H9 (cell line): ENCODE data around the gene MECR. TPM values are rescaled to one million over a fixed set of nuclear protein-coding genes. Genes with fewer than 3 reads are reported as not detected.

ENCODE experiments used
- DNase-seq: peaks from one replicate; pipeline ENCODE4 v3.0.0-alpha.2; 2017
- H2AFZ ChIP-seq: one replicate; pipeline ENCODE4 v1.6.1; 2013; ENCODE audit warnings: mild to moderate bottlenecking, low read length, control low read depth, moderate library complexity
- H2AK5ac ChIP-seq: 2 replicates; pipeline ENCODE4 v1.6.1; 2013; ENCODE audit warnings: low read length, control low read depth, mixed read lengths; ENCODE audit not compliant: insufficient read length
- H2BK120ac ChIP-seq: one replicate; pipeline ENCODE4 v1.6.1; 2013; ENCODE audit warnings: low read depth, mild to moderate bottlenecking, low read length, control low read depth, inconsistent platforms; ENCODE audit not compliant: poor library complexity, severe bottlenecking
- H2BK12ac ChIP-seq: 2 replicates; pipeline ENCODE4 v1.6.1; 2013; ENCODE audit warnings: low read length, control low read depth, mixed read lengths, low read depth; ENCODE audit not compliant: insufficient read length
- H2BK15ac ChIP-seq: 2 replicates; pipeline ENCODE4 v1.6.1; 2013; ENCODE audit warnings: low read depth, low read length, control low read depth
- H2BK20ac ChIP-seq: one replicate; pipeline ENCODE4 v1.6.1; 2013; ENCODE audit warnings: low read depth, mild to moderate bottlenecking, low read length, control low read depth, inconsistent platforms; ENCODE audit not compliant: poor library complexity, severe bottlenecking
- H2BK5ac ChIP-seq: 2 replicates; pipeline ENCODE4 v1.6.1; 2013; ENCODE audit warnings: low read length, control low read depth, mixed read lengths; ENCODE audit not compliant: insufficient read length
- H3K14ac ChIP-seq: 2 replicates; pipeline ENCODE4 v1.6.1; 2013; ENCODE audit warnings: low read length, control low read depth; ENCODE audit not compliant: insufficient read depth
- H3K18ac ChIP-seq: 2 replicates; pipeline ENCODE4 v1.6.1; 2013; ENCODE audit warnings: low read depth, mild to moderate bottlenecking, mixed read lengths, low read length, control low read depth; ENCODE audit not compliant: insufficient read length
- H3K23ac ChIP-seq: 2 replicates; pipeline ENCODE4 v1.6.1; 2013; ENCODE audit warnings: low read length, control low read depth, mixed read lengths, low read depth; ENCODE audit not compliant: insufficient read length
- H3K23me2 ChIP-seq: 2 replicates; pipeline ENCODE4 v1.6.1; 2013; ENCODE audit warnings: low read depth, mild to moderate bottlenecking, mixed read lengths, low read length, control low read depth; ENCODE audit not compliant: insufficient read length, poor library complexity, severe bottlenecking
- H3K27ac ChIP-seq: 2 replicates; pipeline ENCODE4 v1.5.1; 2013; ENCODE audit warnings: low read length, control low read depth, mixed read lengths, low read depth; ENCODE audit not compliant: insufficient read length
- H3K27me3 ChIP-seq: 2 replicates; pipeline ENCODE4 v1.6.1; 2013; ENCODE audit warnings: low read length, control low read depth, inconsistent platforms; ENCODE audit not compliant: insufficient read depth
- H3K4ac ChIP-seq: 2 replicates; pipeline ENCODE4 v1.6.1; 2013; ENCODE audit warnings: low read depth, mild to moderate bottlenecking, control low read depth, inconsistent platforms, low read length, moderate library complexity
- H3K4me1 ChIP-seq: 2 replicates; pipeline ENCODE4 v1.6.1; 2013; ENCODE audit warnings: low read length, control low read depth, inconsistent platforms; ENCODE audit not compliant: insufficient read depth
- H3K4me2 ChIP-seq: 2 replicates; pipeline ENCODE4 v1.6.1; 2013; ENCODE audit warnings: low read length, control low read depth, mixed read lengths; ENCODE audit not compliant: insufficient read length, insufficient read depth
- H3K56ac ChIP-seq: 2 replicates; pipeline ENCODE4 v1.6.1; 2013; ENCODE audit warnings: low read depth, mild to moderate bottlenecking, mixed read lengths, low read length, control low read depth; ENCODE audit not compliant: insufficient read length
- H3K79me1 ChIP-seq: 2 replicates; pipeline ENCODE4 v1.6.1; 2013; ENCODE audit warnings: low read depth, mild to moderate bottlenecking, moderate library complexity, low read length, control low read depth, inconsistent platforms; ENCODE audit not compliant: insufficient read depth, poor library complexity, severe bottlenecking
- H3K79me2 ChIP-seq: 2 replicates; pipeline ENCODE4 v1.6.1; 2013; ENCODE audit warnings: low read length, control low read depth, inconsistent platforms; ENCODE audit not compliant: insufficient read depth
- H3K9ac ChIP-seq: 2 replicates; pipeline ENCODE4 v1.6.1; 2013; ENCODE audit warnings: low read length, control low read depth, mixed read lengths; ENCODE audit not compliant: insufficient read length; ENCODE audit errors: extremely low read depth
- H3K9me3 ChIP-seq: one replicate; pipeline ENCODE4 v1.6.1; 2013; ENCODE audit warnings: low read depth, low read length, inconsistent platforms; ENCODE audit not compliant: control insufficient read depth
- H3T11ph ChIP-seq: one replicate; pipeline ENCODE4 v1.6.1; 2013; ENCODE audit warnings: mild to moderate bottlenecking, low read length, control low read depth, inconsistent platforms
- H4K20me1 ChIP-seq: one replicate; pipeline ENCODE4 v1.6.1; 2013; ENCODE audit not compliant: control insufficient read depth, insufficient read length, insufficient read depth
- H4K5ac ChIP-seq: 2 replicates; pipeline ENCODE4 v1.6.1; 2013; ENCODE audit warnings: low read depth, mild to moderate bottlenecking, mixed read lengths, low read length, control low read depth; ENCODE audit not compliant: insufficient read length
- H4K8ac ChIP-seq: replicated peaks from 2 replicates; pipeline ENCODE4 v1.6.1; 2013; ENCODE audit warnings: low read length, control low read depth, mixed read lengths, low read depth; ENCODE audit not compliant: insufficient read length
- H4K91ac ChIP-seq: 2 replicates; pipeline ENCODE4 v1.6.1; 2013; ENCODE audit warnings: low read depth, mild to moderate bottlenecking, moderate library complexity, mixed read lengths, low read length, control low read depth; ENCODE audit not compliant: insufficient read length
- H3K27ac Mint-ChIP-seq, 3 experiments: 2 replicates in 2 of 3; 3 replicates in 1 of 3; pipeline ENCODE4 v1.8.0; 2020 to 2021; ENCODE audit warnings: mixed read lengths in 3 of 3, mild to moderate bottlenecking in 1 of 3, moderate library complexity in 1 of 3
- H3K27me3 Mint-ChIP-seq: 2 replicates; pipeline ENCODE4 v1.8.0; 2021; ENCODE audit warnings: low read depth, mild to moderate bottlenecking, moderate library complexity, mixed read lengths
- H3K36me3 Mint-ChIP-seq, 3 experiments: 2 replicates in 2 of 3; 3 replicates in 1 of 3; pipeline ENCODE4 v1.8.0; 2020 to 2021; ENCODE audit warnings: low read depth in 3 of 3, mixed read lengths in 3 of 3; ENCODE audit not compliant: insufficient read depth in 1 of 3
- H3K4me1 Mint-ChIP-seq, 2 experiments: 2 replicates each; pipeline ENCODE4 v1.8.0; 2020; ENCODE audit warnings: mixed read lengths in 2 of 2
- H3K4me3 Mint-ChIP-seq, 2 experiments: 2 replicates in 1 of 2; 3 replicates in 1 of 2; pipeline ENCODE4 v1.8.0; 2020 to 2021; ENCODE audit warnings: mild to moderate bottlenecking in 2 of 2, mixed read lengths in 2 of 2, moderate library complexity in 1 of 2
- H3K9me3 Mint-ChIP-seq, 2 experiments: 2 replicates in 1 of 2; 3 replicates in 1 of 2; pipeline ENCODE4 v1.8.0; 2020; ENCODE audit warnings: mild to moderate bottlenecking in 2 of 2, mixed read lengths in 2 of 2, moderate library complexity in 1 of 2
- CTCF ChIP-seq: fragments of 200-600 bp; sonication (generic); conservative IDR thresholded peaks from 3 replicates; pipeline ENCODE4 v1.8.0; 2021; ENCODE audit warnings: antibody characterized with exemption, mild to moderate bottlenecking
- WGBS: extraction: QIAGEN DNeasy Blood & Tissue Kit; methylation state at CpG from one replicate; pipeline ENCODE4 v1.1.7; 2013; ENCODE audit warnings: missing lambda C conversion rate, low lambda C conversion rate, mixed read lengths; ENCODE audit not compliant: insufficient read length; ENCODE audit errors: extremely low coverage; 5-methylcytosine and 5-hydroxymethylcytosine counted together
- total RNA-seq: library from RNA; stranded (reverse); gene quantifications from 2 replicates; pipeline ENCODE4 v1.2.1, GENCODE V29; 2021

Gene MECR
- total RNA-seq, 1 experiment from 2014 or later = 30.9 TPM

GRCh38 chr1:29176576-29176975, 54.2 kb downstream of the MECR start:
- peak overlapping the region in 1 of 3 experiments; percentile 71; a peak in 2 of 7 replicates for H3K27ac Mint-ChIP-seq
- H3T11ph ChIP-seq = no peak overlapping the region
- H3K56ac ChIP-seq = no peak overlapping the region
- no peaks in the 10 kb centered on the region; the same call in 1 of the 2 replicates for H3K4me1 ChIP-seq
- no peak overlapping the region for H2BK120ac ChIP-seq
- H3K4me1 Mint-ChIP-seq = peaks cover 34 to 36% of the 10 kb centered on the region in 2 experiments
- no peak overlapping the region for H2BK15ac ChIP-seq
- no peak overlapping the region for H2BK20ac ChIP-seq
- H4K20me1 ChIP-seq = no peaks in the 10 kb centered on the region
- no peak overlapping the region for H2BK12ac ChIP-seq
- H3K27me3 ChIP-seq = no peaks in the 10 kb centered on the region
- H3K23ac ChIP-seq = no peak overlapping the region
- H3K9ac ChIP-seq = no peak overlapping the region
- no peaks in the 10 kb centered on the region for H3K27me3 Mint-ChIP-seq
- no CpG with 5 or more reads among the region's 4 CpGs for WGBS
- no peak overlapping the region for H2AK5ac ChIP-seq
- no peak overlapping the region for H4K5ac ChIP-seq
- no peak for TF ChIP-seq CTCF
- H3K23me2 ChIP-seq = peaks cover 6% of the 10 kb centered on the region
- no peak overlapping the region for H3K14ac ChIP-seq
- no peak overlapping the region for H3K4ac ChIP-seq
- H3K18ac ChIP-seq = no peak overlapping the region
- DNase-seq = peak; percentile 3
- peaks cover 55% of the 10 kb centered on the region for H3K79me2 ChIP-seq
- no peaks in the 10 kb centered on the region for H3K9me3 ChIP-seq
- no peak overlapping the region for H4K8ac ChIP-seq
- peaks cover 4 to 6% of the 10 kb centered on the region in 2 experiments; a peak in 3 of 5 replicates for H3K9me3 Mint-ChIP-seq
- peaks cover 8% of the 10 kb centered on the region for H3K79me1 ChIP-seq
- no peak overlapping the region for H3K4me3 Mint-ChIP-seq
- no peak overlapping the region for H2BK5ac ChIP-seq
- H4K91ac ChIP-seq = no peak overlapping the region
- H2AFZ ChIP-seq = no peak overlapping the region
- peaks cover 29 to 53% (median 44%) of the 10 kb centered on the region in 3 experiments for H3K36me3 Mint-ChIP-seq
- H3K27ac ChIP-seq = no peak overlapping the region
- no peak overlapping the region for H3K4me2 ChIP-seq
